ENCODE measurements around the gene ASTN2.

DNA sequence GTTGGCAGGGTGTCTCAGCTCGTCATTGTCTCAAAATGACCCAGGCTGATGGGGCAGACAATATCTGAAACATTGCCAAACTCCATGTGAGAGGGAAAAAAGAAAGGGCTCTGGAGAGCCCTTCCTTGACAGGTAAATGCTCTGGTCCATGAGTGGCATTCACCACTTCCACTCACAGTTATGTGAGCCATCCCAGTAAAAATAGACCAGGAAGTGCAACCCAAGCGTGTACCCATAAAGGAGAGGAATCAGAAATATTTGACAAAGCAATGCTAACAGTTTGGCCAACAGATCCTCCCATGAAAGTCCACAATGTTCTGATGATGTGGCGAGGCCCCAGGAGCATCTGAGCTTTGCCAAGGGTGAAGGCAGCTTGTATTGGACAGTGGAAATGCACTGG, 49.4 kb downstream of the ASTN2 start:
- no peak for TF ChIP-seq POLR2A (IDR thresholded peaks at IDR 0.05)
- TF ChIP-seq, protein P1, sequence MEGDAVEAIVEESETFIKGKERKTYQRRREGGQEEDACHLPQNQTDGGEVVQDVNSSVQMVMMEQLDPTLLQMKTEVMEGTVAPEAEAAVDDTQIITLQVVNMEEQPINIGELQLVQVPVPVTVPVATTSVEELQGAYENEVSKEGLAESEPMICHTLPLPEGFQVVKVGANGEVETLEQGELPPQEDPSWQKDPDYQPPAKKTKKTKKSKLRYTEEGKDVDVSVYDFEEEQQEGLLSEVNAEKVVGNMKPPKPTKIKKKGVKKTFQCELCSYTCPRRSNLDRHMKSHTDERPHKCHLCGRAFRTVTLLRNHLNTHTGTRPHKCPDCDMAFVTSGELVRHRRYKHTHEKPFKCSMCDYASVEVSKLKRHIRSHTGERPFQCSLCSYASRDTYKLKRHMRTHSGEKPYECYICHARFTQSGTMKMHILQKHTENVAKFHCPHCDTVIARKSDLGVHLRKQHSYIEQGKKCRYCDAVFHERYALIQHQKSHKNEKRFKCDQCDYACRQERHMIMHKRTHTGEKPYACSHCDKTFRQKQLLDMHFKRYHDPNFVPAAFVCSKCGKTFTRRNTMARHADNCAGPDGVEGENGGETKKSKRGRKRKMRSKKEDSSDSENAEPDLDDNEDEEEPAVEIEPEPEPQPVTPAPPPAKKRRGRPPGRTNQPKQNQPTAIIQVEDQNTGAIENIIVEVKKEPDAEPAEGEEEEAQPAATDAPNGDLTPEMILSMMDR (IDR thresholded peaks at IDR 0.05) = no peak

All from prostate gland (tissue), 2 donors.